Measurements from ENCODE around the gene CERCAM.
"Not testable (repeated sequence)": the region's sequence is repeated elsewhere in the genome, so short reads cannot be mapped to it uniquely, and the experiment has no call there.

The CERCAM gene

GRCh38 chr9:128419061-128419925, 1.4 kb upstream of the CERCAM start:
- peak; percentile 86 for DNase-seq

GRCh38 chr9:128420060-128420650, 502 bp upstream of the CERCAM start:
- peak; percentile 84 for DNase-seq

- no peak for DNase-seq
These were observed 882 bp downstream of the CERCAM start for GRCh38 chr9:128421482-128421996.

- not testable (repeated sequence) for DNase-seq
These were observed 1.5 kb downstream of the CERCAM start for GRCh38 chr9:128422022-128422782.

- DNase-seq: no peak
These were observed 2.1 kb downstream of the CERCAM start for GRCh38 chr9:128422783-128423150.

- DNase-seq: not testable (repeated sequence)
These were observed 2.7 kb downstream of the CERCAM start for GRCh38 chr9:128423356-128423755.

- DNase-seq: no peak
These were observed 3.7 kb downstream of the CERCAM start for GRCh38 chr9:128424268-128424780.

GRCh38 chr9:128428644-128429512, 8.2 kb downstream of the CERCAM start:
- no peak for DNase-seq

- DNase-seq: peak; percentile 29
These were observed 8.9 kb downstream of the CERCAM start for GRCh38 chr9:128429513-128430086.

- DNase-seq: no peak
These were observed 10.6 kb downstream of the CERCAM start for GRCh38 chr9:128431207-128431606.

GRCh38 chr9:128434340-128434739, 13.7 kb downstream of the CERCAM start:
- no peak for DNase-seq

GRCh38 chr9:128435611-128436010, 15.0 kb downstream of the CERCAM start:
- DNase-seq: no peak

GRCh38 chr9:128438343-128439109, 17.9 kb downstream of the CERCAM start:
- peak; percentile 90 for DNase-seq

- DNase-seq: no peak
These were observed 18.6 kb downstream of the CERCAM start for GRCh38 chr9:128439273-128439672.

- no peak for DNase-seq
These were observed 21.5 kb downstream of the CERCAM start for GRCh38 chr9:128442150-128442549.

GRCh38 chr9:128446505-128446904, 25.8 kb downstream of the CERCAM start:
- DNase-seq: not testable (repeated sequence)

- no peak for DNase-seq
These were observed 28.1 kb downstream of the CERCAM start for GRCh38 chr9:128448746-128449145.

GRCh38 chr9:128454991-128455390, 34.3 kb downstream of the CERCAM start:
- DNase-seq: no peak

GRCh38 chr9:128455849-128456612, 35.4 kb downstream of the CERCAM start, which contains the start of gene ODF2:
Gene ODF2 (plus strand): TSS chr9:128456006. CDS start chr9:128456092, 86 bp downstream.
- peak; percentile 99 for DNase-seq

- peak; percentile 95 for DNase-seq
These were observed 36.0 kb downstream of the CERCAM start for GRCh38 chr9:128456613-128457061.
